ENCODE measurements around the gene STH. TPM values are rescaled to one million over a fixed set of nuclear protein-coding genes. Genes with fewer than 3 reads are reported as not detected.

The STH gene
- total RNA-seq, 2 donors from 2014 or later, result not detected

DNA sequence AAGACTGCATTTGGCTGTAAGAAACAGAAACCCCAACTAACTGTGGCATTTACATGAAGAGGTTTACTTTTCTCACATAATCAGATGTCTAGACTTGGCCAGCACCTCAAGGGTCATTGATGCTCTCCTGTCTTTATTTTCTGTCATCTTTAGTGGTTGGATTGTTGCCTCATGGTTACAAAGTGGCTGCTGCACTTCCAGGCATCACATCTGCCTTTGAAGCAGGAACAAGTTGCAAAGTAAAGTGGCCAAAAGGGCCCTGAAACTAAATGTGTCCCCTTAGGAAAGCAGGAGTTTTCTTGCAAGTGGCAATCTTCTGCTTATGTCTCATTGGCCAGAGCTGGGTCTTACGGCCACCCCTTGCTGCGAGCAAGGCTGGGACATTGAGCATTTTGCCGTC, 26.5 kb upstream of the STH start:
- peaks cover 5 to 7% of the 10 kb centered on the region in 2 donors for H3K9me3 Mint-ChIP-seq
- H3K27ac Mint-ChIP-seq, result no peak overlapping the region
- H3K36me3 Mint-ChIP-seq (ENCODE audit: insufficient read depth in 2 of 2), result peaks cover 0 to 4% of the 10 kb centered on the region in 2 donors
- no peaks in the 10 kb centered on the region for H3K4me1 Mint-ChIP-seq (ENCODE audit: low read depth)
- no peak overlapping the region for H3K4me3 Mint-ChIP-seq
- ATAC-seq (replicated peaks in 1 of 2), result no peak
- no peak for DNase-seq
- H3K27me3 Mint-ChIP-seq (ENCODE audit: low read depth), result peaks cover 19% of the 10 kb centered on the region

DNA sequence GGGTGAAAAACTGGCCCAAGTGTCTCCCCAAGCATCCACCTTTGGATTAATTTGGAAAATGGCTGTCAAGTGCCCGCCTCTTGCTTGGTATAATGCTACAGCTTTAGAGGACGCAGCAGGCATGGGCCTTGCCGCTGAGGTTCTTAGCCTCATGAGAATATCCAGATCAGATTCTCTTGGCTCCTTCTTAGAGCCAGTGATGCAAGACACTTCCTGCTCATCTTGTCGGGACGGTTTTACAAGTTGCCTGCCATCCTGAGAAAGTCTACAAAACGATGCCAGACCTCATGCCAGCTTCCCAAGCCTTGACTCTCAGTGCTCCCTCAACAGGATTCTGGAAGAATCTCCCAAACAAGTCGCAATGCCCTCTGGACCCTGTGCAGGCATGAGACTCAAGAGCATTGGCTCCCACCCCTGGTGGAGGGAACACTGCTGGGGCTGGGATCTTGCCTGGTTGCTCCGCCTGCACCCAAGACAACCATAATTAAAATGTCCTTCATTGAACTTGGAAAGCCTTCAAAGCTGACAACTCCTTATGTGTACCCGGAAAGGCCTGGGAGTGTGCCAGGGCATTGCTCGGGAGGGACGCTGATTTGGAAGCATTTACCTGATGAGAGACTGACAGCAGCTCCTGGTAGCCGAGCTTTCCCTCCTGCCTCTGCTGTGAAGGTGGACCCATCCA, 25.8 kb upstream of the STH start:
- Mint-ChIP-seq H3K4me1 (ENCODE audit: low read depth) (no peaks in the 10 kb centered on the region), H3K36me3 (ENCODE audit: insufficient read depth in 2 of 2) (peaks cover 0 to 4% of the 10 kb centered on the region in 2 donors), H3K9me3 (peaks cover 5 to 7% of the 10 kb centered on the region in 2 donors), H3K4me3 (no peak overlapping the region), H3K27me3 (ENCODE audit: low read depth) (peaks cover 12% of the 10 kb centered on the region), H3K27ac (no peak overlapping the region)
- DNase-seq (no peak), ATAC-seq (replicated peaks in 1 of 2) (no peak)

DNA sequence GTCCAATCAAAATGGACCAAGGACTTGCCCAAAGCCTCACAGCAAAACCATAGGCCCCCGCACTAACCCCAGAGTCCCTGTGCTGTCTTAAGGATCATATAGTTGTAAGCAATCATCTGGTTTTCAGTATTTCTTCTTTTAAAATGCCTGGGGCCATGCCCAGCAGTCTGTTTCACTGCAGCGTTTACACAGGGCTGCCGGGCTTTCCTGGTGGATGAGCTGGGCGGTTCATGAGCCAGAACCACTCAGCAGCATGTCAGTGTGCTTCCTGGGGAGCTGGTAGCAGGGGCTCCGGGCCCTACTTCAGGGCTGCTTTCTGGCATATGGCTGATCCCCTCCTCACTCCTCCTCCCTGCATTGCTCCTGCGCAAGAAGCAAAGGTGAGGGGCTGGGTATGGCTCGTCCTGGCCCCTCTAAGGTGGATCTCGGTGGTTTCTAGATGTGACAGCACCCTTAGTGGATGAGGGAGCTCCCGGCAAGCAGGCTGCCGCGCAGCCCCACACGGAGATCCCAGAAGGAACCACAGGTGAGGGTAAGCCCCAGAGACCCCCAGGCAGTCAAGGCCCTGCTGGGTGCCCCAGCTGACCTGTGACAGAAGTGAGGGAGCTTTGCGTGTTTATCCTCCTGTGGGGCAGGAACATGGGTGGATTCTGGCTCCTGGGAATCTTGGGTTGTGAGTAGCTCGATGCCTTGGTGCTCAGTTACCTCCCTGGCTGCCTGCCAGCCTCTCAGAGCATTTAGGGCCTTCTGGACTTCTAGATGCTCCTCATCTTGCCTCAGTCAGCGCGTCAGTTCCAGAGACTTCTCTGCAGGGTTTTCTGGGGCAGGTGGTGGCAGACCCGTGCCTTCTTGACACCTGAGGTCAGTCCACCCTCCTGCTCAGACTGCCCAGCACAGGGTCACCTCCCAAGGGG, 24.8 kb upstream of the STH start:
- Mint-ChIP-seq H3K27ac (no peak overlapping the region), H3K27me3 (ENCODE audit: low read depth) (peaks cover 12% of the 10 kb centered on the region), H3K4me3 (no peak overlapping the region), H3K36me3 (ENCODE audit: insufficient read depth in 2 of 2) (peaks cover 0 to 4% of the 10 kb centered on the region in 2 donors), H3K9me3 (peaks cover 5 to 7% of the 10 kb centered on the region in 2 donors), H3K4me1 (ENCODE audit: low read depth) (no peaks in the 10 kb centered on the region)
- ATAC-seq (replicated peaks in 1 of 2), result no peak
- DNase-seq, result no peak

DNA sequence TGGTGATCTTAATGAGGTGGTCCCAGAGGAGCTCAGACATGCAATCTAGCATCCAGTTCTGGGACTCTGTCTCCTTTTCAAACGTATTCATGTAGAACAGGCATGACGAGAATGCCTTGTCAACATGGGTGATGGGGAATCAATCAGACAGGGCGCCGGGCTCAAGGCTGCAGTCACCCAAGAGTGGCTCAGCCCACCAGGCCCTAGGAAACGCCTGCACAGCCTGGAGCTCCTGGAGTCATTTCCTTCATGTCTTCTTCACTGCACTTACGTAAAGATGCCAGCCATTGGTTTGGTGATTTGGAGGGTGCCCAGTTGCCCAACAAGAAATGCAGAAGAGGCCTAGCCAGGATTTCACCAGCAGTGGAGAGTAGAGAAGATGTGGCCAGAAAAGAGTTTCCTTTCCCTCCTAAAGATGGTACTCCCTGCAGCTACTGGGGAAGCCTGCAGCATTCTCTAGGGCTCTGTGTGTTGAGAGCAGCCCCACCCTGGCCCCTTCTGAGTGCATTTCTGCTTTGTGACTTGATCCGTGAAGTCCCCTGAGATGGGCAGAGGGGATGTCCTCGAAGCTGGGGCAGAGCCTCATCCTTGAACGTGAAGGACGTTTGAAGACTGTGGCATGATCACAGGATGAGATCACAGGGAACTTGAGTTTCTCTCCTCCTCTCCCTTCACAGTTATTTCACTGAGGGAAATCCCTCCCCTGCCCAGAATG, 24.0 kb upstream of the STH start:
- Mint-ChIP-seq H3K4me3 (no peak overlapping the region), H3K27me3 (ENCODE audit: low read depth) (peaks cover 5% of the 10 kb centered on the region), H3K9me3 (peaks cover 0 to 2% of the 10 kb centered on the region in 2 donors), H3K36me3 (ENCODE audit: insufficient read depth in 2 of 2) (no peaks in the 10 kb centered on the region), H3K4me1 (ENCODE audit: low read depth) (no peaks in the 10 kb centered on the region), H3K27ac (no peak overlapping the region)
- ATAC-seq (replicated peaks in 1 of 2), result no peak
- no peak for DNase-seq

DNA sequence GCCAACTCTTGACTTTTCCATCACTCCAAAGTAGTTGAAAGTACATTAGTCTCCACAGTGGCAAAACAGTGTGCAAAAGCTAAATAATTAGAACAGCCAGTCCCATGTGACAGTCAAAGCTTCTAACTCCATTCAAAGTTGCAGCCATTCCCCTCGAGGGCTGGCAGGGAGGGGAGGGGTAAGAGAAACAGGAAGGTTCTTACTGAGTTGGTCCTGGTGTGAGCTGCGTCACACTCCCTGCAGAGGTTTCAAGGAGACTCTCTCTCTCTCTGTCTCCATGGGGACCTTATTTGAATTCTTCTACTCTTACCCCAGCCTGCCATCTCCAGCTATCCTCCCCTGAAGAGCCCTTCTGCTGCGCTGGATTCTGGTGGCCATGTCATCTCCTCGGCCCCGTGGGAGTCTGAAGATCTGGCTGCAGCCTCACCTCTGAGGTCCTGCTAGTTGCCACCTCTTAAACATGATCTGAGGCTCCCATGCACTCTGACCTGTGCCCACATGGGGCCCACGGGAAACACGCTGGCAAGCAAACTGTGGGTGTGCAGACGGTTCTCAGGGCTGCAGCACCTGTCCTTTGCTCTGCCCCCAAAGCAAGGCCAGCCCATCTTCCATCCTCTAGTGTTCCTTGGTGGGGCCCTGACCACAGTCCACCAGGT, 23.3 kb upstream of the STH start:
- H3K27me3 Mint-ChIP-seq (ENCODE audit: low read depth), result no peaks in the 10 kb centered on the region
- ATAC-seq (replicated peaks in 1 of 2) (no peak), DNase-seq (no peak)
- no peak overlapping the region for H3K4me3 Mint-ChIP-seq
- no peak overlapping the region for H3K27ac Mint-ChIP-seq
- no peaks in the 10 kb centered on the region for H3K4me1 Mint-ChIP-seq (ENCODE audit: low read depth)
- no peaks in the 10 kb centered on the region for H3K36me3 Mint-ChIP-seq (ENCODE audit: insufficient read depth in 2 of 2)
- H3K9me3 Mint-ChIP-seq, result peaks cover 0 to 2% of the 10 kb centered on the region in 2 donors

DNA sequence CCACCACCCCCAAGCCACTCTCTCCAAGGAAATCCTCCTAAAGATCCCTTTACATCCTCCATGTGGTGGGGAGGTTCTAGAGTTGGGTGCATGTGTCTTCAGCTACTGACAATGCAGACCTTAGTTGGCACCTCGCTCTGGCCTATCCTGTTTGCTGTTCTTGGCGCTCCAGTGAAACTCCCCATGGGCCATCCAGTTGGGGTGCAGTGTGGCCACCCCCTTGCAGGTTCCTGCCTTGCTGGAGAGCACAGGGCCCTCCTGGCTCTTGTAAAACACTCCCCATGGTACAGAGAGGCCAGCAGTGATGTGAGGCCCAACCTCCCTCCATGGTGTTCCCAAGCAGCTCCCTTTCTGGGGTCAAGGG, 22.7 kb upstream of the STH start:
- Mint-ChIP-seq H3K27ac (no peak overlapping the region), H3K9me3 (peaks cover 0 to 2% of the 10 kb centered on the region in 2 donors), H3K27me3 (ENCODE audit: low read depth) (no peaks in the 10 kb centered on the region), H3K36me3 (ENCODE audit: insufficient read depth in 2 of 2) (no peaks in the 10 kb centered on the region), H3K4me1 (ENCODE audit: low read depth) (no peaks in the 10 kb centered on the region), H3K4me3 (no peak overlapping the region)
- no peak for ATAC-seq (replicated peaks in 1 of 2)
- no peak for DNase-seq

DNA sequence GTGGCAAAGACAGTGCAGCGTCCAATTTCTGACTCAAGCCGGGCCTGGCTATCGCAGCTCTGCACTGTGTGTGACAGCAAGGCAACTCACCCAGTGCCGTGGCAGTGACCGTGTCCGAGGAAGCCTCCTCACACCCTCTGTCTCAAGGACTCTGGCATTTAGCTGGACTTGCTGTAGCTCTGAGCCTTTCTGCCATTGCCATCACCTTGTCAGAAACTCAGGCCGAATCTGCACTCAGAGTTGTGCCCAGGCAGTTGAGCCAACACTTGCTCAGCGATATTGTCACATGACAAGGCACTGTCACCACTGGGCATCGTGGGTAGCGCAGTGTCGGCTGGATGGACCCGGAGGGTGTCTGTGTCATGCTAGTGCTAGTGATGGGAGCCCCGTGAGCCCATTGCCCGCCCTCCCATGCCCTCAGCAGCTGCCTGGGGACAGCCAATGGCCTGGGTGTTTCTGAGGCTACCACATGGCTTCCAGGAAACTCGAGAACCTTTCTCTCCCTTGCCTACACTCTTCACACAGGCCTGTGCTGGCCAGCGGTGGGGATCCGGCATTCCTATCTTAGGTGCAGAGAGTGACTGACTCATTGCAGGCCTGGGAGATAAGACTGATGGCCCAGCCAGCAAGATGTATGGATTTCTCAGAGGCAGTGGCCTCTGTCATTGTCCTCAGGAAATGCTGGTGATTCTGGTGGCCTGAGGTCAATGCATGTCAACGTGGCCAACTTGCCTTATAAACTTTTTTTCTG, 22.1 kb upstream of the STH start:
- no peaks in the 10 kb centered on the region for H3K27me3 Mint-ChIP-seq (ENCODE audit: low read depth)
- ATAC-seq (replicated peaks in 1 of 2), result no peak

DNA sequence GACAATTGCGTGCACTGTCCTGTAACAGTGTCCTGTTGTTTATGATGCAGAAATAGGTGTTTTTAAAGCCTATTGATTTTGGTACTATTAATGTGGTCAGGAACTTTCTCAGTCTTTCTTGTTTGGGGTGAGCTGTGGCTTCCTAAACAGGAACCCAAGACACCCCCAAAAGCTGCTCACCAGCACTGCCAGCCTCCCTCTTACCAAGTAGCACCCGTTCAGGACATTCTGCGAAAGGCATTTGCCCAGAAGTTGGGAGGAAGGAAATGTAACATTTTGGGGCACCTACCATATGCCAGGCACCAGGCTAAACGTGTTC, 21.6 kb upstream of the STH start:
- Mint-ChIP-seq H3K27me3 (ENCODE audit: low read depth) (no peaks in the 10 kb centered on the region), H3K36me3 (ENCODE audit: insufficient read depth in 2 of 2) (no peaks in the 10 kb centered on the region), H3K9me3 (no peaks in the 10 kb centered on the region), H3K4me3 (no peak overlapping the region), H3K4me1 (ENCODE audit: low read depth) (no peaks in the 10 kb centered on the region), H3K27ac (no peak overlapping the region)
- DNase-seq (no peak), ATAC-seq (replicated peaks in 1 of 2) (no peak)

More for the DNA sequence above, 22.1 kb upstream of the STH start:
- H3K4me1 Mint-ChIP-seq (ENCODE audit: low read depth), result no peaks in the 10 kb centered on the region
- no peak overlapping the region for H3K4me3 Mint-ChIP-seq
- no peaks in the 10 kb centered on the region for H3K36me3 Mint-ChIP-seq (ENCODE audit: insufficient read depth in 2 of 2)
- H3K9me3 Mint-ChIP-seq, result peaks cover 0 to 2% of the 10 kb centered on the region in 2 donors
- no peak for DNase-seq
- H3K27ac Mint-ChIP-seq, result no peak overlapping the region

DNA sequence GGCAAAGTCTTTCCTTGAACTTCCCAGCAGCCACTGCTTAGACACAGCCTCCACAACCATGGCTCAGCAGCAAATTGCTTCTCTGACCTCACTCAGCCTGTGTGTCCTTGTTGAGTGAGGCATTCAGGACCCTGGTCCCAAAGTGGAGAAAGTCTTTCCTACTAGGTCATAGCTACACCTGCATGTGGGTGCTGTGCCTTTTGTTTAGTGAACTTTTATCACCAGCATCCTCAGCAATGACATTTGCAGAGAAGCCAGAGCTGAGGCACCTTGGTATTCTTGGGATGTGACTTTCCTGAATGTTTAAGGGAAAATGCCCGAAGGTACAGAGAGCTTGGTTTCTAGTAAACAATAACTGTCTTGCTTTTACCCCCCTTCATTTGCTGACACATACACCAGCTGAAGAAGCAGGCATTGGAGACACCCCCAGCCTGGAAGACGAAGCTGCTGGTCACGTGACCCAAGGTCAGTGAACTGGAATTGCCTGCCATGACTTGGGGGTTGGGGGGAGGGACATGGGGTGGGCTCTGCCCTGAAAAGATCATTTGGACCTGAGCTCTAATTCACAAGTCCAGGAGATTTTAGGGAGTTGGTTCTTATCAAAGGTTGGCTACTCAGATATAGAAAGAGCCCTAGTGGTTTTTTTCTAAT, 20.9 kb upstream of the STH start:
- no peaks in the 10 kb centered on the region for H3K4me1 Mint-ChIP-seq (ENCODE audit: low read depth)
- H3K9me3 Mint-ChIP-seq, result no peaks in the 10 kb centered on the region
- no peaks in the 10 kb centered on the region for H3K36me3 Mint-ChIP-seq (ENCODE audit: insufficient read depth in 2 of 2)
- DNase-seq (no peak), ATAC-seq (replicated peaks in 1 of 2) (no peak)
- H3K27ac Mint-ChIP-seq, result no peak overlapping the region
- H3K27me3 Mint-ChIP-seq (ENCODE audit: low read depth), result no peaks in the 10 kb centered on the region
- no peak overlapping the region for H3K4me3 Mint-ChIP-seq

DNA sequence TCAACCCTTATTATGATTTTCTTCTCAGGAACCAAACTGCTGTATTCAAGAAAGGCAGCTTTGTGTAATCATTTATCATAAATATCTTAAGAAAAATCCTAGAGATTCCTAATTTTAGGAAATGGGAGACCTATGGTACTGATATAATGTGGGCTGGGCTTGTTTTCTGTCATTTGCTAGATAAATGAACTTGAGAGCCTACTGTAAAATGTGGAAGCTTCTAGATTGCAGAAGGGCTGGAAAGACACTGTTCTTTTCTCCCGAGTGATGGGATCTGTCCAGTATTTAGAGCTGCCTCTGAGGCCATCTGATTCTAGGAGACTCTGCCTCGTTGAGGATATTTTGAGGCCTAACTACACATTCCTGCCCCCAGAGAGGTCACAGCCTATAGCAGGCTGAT, 19.9 kb upstream of the STH start:
- no peak for ATAC-seq (replicated peaks in 1 of 2)
- Mint-ChIP-seq H3K27ac (no peak overlapping the region), H3K4me3 (no peak overlapping the region), H3K36me3 (ENCODE audit: insufficient read depth in 2 of 2) (no peaks in the 10 kb centered on the region), H3K4me1 (ENCODE audit: low read depth) (no peaks in the 10 kb centered on the region), H3K9me3 (no peaks in the 10 kb centered on the region), H3K27me3 (ENCODE audit: low read depth) (no peaks in the 10 kb centered on the region)
- DNase-seq, result no peak

DNA sequence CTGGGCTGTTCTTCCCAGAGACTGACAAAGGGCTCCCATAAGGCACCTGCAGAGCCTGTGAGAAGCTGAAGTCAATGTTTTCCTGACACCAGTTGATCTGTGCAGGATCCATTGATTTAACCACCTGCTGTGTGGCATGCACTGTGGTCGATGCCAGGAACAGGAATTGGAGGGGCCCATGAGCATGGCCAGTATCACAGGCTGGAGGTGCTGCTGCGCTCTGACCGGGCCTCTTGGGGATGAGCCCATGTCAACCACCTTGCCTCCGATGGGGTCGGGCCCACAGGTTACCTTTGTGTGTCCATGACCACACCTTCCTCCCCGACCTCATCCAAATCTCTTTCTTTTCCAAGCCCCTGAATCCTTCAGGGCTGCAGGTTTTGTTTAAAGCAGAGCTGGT, 18.2 kb upstream of the STH start:
- Mint-ChIP-seq H3K9me3 (no peaks in the 10 kb centered on the region), H3K27me3 (ENCODE audit: low read depth) (no peaks in the 10 kb centered on the region), H3K27ac (no peak overlapping the region), H3K4me3 (no peak overlapping the region), H3K4me1 (ENCODE audit: low read depth) (no peaks in the 10 kb centered on the region), H3K36me3 (ENCODE audit: insufficient read depth in 2 of 2) (no peaks in the 10 kb centered on the region)
- ATAC-seq (replicated peaks in 1 of 2) (no peak), DNase-seq (no peak)

DNA sequence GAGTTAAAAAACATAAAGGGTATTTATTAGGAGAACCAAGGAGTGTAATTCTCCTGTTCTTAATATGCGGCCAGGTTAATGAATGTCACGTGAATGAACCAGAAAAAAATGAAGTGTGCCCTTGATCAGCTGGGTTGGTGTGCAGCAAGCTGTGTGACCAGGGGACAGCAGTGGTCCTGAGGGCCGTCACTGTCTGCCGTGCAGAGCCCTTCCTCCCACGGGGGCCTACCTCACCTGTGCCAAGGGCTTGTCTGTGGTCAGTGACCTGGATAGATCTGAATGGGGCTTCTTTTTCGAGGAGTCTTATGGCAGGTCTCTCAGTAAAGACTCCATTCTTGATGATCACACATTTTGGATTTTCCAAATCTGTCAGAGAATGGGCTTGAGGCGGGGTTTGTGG, 17.7 kb upstream of the STH start:
- ATAC-seq (replicated peaks in 1 of 2), result no peak
- H3K27ac Mint-ChIP-seq, result no peak overlapping the region
- no peak overlapping the region for H3K4me3 Mint-ChIP-seq
- H3K9me3 Mint-ChIP-seq, result no peaks in the 10 kb centered on the region
- H3K36me3 Mint-ChIP-seq (ENCODE audit: insufficient read depth in 2 of 2), result no peaks in the 10 kb centered on the region
- no peaks in the 10 kb centered on the region for H3K4me1 Mint-ChIP-seq (ENCODE audit: low read depth)
- no peaks in the 10 kb centered on the region for H3K27me3 Mint-ChIP-seq (ENCODE audit: low read depth)
- DNase-seq, result no peak
